WERI-Rb-1 (cell line): ENCODE data around the gene HOXA13.

Source experiments
- DNase-seq: peaks from one replicate; pipeline ENCODE4 v3.0.0-alpha.2; 2020
- H3K27ac ChIP-seq: fragments of 250-450 bp; sonication (Bioruptor Pico); 2 replicates; pipeline ENCODE4 v1.5.1; 2020; ENCODE audit warnings: mild to moderate bottlenecking, moderate library complexity
- H3K27me3 ChIP-seq: fragments of 250-450 bp; sonication (Bioruptor Pico); 2 replicates; pipeline ENCODE4 v1.5.1; 2021; ENCODE audit warnings: mild to moderate bottlenecking, low read depth, moderate library complexity; ENCODE audit not compliant: insufficient read depth, severe bottlenecking
- H3K36me3 ChIP-seq: fragments of 250-450 bp; sonication (Bioruptor Pico); 2 replicates; pipeline ENCODE4 v1.5.1; 2020; ENCODE audit warnings: mild to moderate bottlenecking, moderate library complexity
- H3K4me3 ChIP-seq: 2 replicates; pipeline ENCODE4 v1.5.1; 2011; ENCODE audit warnings: low read depth, mild to moderate bottlenecking, control low read depth, low read length
- H3K9me3 ChIP-seq: fragments of 250-450 bp; sonication (Bioruptor Pico); 2 replicates; pipeline ENCODE4 v1.5.1; 2021; ENCODE audit warnings: mild to moderate bottlenecking, moderate library complexity; ENCODE audit not compliant: severe bottlenecking
- CTCF ChIP-seq: IDR thresholded peaks from 2 replicates; pipeline ENCODE4 v1.5.1; 2011; ENCODE audit warnings: low read depth, mild to moderate bottlenecking, control low read depth, inconsistent platforms, low read length

HOXA13 gene

GRCh38 chr7:27151931-27152815 is 47.7 kb downstream of the HOXA13 start, which contains the start of gene HOXA3:
Gene HOXA3 (minus strand): TSS chr7:27152583. CDS start chr7:27110640, 41,943 bp downstream.
- no peak for TF ChIP-seq CTCF
- H3K9me3 ChIP-seq = peaks cover 10% of the 10 kb centered on the region
- peaks cover 57% of the 10 kb centered on the region for H3K27me3 ChIP-seq
- DNase-seq = peak; percentile 12
- H3K27ac ChIP-seq = 0 out of 2 replicates have a peak within 1 kb of the TSS, but pooled peaks have one; percentile 68
- no peaks in the 10 kb centered on the region for H3K36me3 ChIP-seq
- H3K4me3 ChIP-seq = peak within 1 kb of the TSS; percentile 56

GRCh38 chr7:27151341-27151930 is 48.5 kb downstream of the HOXA13 start:
- Histone ChIP-seq H3K4me3 (peak overlapping the region; percentile 56), H3K9me3 (peaks cover 5% of the 10 kb centered on the region), H3K27me3 (peaks cover 55% of the 10 kb centered on the region), H3K36me3 (no peaks in the 10 kb centered on the region), H3K27ac (peak overlapping the region; percentile 68; the same call in 1 of the 2 replicates)
- no peak for DNase-seq
- TF ChIP-seq CTCF = no peak

- peaks cover 52% of the 10 kb centered on the region for H3K27me3 ChIP-seq
- no peaks in the 10 kb centered on the region for H3K36me3 ChIP-seq
- TF ChIP-seq CTCF = peak; percentile 85
- H3K4me3 ChIP-seq = peak overlapping the region; percentile 56
- no peaks in the 10 kb centered on the region for H3K9me3 ChIP-seq
- peak; percentile 68 for DNase-seq
- H3K27ac ChIP-seq = peak overlapping the region; percentile 68
Measured at GRCh38 chr7:27150568-27151340, 49.1 kb downstream of the HOXA13 start.

GRCh38 chr7:27149842-27150567 is 49.9 kb downstream of the HOXA13 start:
- no peak for DNase-seq
- peak overlapping the region; percentile 56 for H3K4me3 ChIP-seq
- H3K9me3 ChIP-seq = no peaks in the 10 kb centered on the region
- H3K27ac ChIP-seq = peak overlapping the region; percentile 68
- H3K27me3 ChIP-seq = peaks cover 50% of the 10 kb centered on the region
- TF ChIP-seq CTCF = no peak
- no peaks in the 10 kb centered on the region for H3K36me3 ChIP-seq
